GM18873 (cell line): ENCODE measurements around the gene PNPLA5.
"Not testable (repeated sequence)": the region's sequence is repeated elsewhere in the genome, so short reads cannot be mapped to it uniquely, and the experiment has no call there.

ENCODE experiments used
- ATAC-seq: cut with Tn5 transposase; IDR thresholded peaks from one replicate; pipeline ENCODE4 v1.9.1; 2021; ENCODE audit warnings: mild to moderate bottlenecking, moderate library complexity, moderate number of reproducible peaks; ENCODE audit not compliant: unreplicated experiment, low FRiP score

The PNPLA5 gene

DNA sequence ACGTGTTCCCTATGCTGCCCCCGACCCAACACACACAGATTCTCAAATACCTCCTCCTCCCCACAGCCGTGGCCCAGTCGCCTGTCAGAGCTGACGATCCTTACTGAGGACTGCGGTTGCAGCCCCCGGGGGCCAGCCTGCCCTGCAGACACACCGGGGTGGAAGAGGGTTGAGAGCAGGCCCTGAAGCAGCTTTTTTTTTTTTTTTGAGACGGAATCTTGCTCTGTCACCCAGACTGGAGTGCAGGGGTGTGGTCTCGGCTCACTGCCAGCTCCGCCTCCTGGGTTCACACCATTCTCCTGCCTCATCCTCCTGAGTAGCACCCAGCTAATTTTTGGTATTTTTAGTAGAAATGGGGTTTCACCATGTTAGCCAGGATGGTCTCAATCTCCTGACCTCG, 11.2 kb upstream of the PNPLA5 start:
- not testable (repeated sequence) for ATAC-seq

DNA sequence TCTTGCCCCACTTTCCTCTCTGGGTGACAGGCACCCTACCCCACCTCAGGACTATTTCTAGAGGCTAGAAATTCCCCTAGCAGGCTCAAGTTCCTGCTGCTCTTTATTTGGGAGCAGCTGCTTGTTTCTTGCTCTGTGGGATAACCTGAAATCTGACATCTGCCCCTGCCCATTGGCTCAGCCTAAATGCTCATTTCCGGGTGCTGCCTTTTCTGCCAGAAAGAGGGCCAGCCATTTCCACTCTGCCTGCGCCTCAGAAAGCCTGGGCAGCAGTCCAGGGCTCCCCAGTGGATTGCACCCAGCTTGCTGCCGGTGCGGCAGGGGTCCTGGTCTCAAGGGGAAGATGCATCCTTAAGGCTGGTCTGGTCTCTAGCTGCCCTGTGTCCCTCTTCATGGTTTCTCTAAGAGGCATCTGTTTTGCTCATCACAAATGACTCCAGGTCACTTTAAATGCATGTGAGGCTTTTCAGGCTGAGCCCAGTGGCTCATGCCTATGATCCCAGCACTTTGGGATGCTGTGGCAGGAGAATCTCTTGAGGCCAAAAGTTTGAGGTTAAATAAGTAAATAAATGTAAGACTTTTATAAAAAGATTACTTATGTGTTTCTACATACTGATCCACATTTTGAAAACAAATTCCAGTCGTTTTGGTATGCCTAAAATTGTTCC, 10.3 kb upstream of the PNPLA5 start:
- no peak for ATAC-seq

DNA sequence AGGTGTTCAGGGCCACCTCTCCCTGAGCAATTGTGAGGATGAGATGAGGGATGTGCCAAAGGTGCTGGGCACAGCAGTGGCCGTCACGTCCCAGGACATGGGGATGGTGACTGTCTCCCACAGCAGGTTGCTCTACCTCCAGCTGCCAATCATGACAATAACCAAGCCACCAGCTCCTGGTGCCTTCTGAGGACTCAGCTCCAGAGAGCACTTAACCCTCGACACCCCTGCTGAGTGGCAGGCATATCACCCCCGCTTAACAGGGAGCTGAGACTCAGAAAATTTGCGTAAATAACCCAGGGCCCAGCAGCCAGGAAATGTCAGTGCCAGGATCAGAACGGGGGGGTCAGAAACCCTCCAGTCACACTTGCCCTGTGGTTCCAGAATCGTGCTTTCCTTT, 8.4 kb upstream of the PNPLA5 start:
- ATAC-seq: no peak

DNA sequence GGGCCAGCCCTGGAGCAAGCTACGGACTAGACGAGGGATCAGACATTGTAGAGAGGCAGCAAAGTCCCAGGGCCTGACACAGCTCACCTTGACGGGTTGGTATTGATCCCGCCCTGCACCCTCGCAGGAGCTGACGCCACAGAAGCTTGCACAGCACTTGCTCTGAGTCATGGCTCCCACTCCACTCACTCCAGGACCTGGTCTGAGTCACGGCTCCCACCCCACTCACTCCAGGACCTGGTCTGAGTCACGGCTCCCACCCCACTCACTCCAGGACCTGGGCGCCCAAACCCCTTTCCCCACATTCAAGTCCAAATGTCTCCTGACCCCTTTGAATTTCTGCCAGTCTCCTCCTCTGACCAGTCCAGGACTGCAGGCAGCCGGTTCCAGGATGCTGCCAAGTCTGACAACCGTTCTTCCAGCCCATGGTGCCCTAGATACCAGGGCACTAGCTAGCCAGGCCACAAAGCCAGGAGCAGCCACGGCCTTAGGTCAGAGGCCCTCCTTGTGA, 6.0 kb upstream of the PNPLA5 start:
- ATAC-seq: no peak

DNA sequence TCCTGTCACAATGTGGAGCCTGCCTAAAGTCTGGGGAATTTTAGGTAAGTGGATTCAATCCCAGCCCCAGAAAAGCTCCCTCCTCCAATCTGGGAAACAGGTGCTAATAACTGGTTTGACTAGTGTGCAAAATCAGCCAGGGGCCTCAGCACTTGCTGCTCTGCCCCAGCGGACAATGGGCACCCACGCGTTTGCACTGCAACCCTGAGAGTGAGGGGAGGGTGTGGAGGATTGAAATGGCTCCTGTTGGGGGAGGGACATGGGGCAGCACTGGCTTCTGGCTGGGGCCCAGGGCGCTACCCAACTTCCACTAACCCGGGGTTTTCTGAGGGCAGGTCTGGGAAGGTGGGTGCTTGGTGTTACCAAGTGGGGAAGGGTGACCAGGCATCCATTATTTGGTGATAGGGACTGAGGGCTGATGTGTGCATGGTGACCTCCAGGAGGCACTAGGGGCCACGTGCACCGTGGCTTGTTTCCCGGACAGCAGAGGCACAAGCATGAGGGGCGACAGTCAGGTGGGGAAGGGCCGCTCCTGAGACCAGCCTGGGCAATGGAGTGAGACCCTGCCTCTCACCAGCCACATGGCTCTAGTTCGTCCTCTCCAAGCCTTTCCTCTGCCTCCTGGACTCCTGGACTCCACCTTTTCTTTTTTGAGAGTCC, 4.3 kb upstream of the PNPLA5 start:
- ATAC-seq: no peak

DNA sequence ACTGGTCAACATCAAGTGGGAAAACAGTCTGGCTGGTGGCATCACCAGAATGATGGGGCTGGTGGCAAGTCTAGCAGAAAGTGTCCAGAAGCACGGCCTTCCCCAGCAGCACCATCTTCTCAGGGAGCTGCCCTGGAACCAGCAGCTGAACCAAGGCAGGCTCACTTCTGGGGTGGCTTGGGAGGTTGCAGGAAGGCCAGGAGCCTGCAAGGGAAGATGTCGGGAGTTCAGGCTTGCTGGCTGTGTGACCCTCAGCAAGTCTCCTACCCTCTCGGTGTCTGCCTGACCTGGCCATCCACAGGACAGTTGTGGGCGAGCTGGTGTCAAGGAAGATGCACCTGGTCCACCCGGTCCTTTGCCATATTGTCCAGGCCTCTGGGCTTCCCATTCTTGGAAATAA, 2.3 kb upstream of the PNPLA5 start:
- ATAC-seq: no peak

DNA sequence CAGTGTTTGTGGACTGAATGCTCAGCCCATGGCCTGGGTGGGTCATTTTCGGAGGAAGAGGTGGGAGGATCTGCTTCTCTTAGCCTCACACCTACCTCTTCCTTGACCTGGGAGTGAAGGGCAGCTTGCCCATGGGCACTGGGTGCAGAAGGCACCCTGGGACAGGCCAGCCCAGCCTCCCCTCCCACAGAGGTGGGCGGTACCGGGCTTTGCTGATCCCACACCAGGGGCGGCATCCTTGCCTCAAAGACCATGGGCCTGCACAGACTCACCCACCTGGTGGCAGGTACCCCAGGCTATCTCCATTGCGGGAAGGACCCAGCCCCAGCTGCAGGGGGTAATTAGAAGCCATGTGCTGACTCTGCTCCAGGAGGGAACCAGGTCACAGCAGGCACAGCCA, 1.5 kb upstream of the PNPLA5 start:
- no peak for ATAC-seq

DNA sequence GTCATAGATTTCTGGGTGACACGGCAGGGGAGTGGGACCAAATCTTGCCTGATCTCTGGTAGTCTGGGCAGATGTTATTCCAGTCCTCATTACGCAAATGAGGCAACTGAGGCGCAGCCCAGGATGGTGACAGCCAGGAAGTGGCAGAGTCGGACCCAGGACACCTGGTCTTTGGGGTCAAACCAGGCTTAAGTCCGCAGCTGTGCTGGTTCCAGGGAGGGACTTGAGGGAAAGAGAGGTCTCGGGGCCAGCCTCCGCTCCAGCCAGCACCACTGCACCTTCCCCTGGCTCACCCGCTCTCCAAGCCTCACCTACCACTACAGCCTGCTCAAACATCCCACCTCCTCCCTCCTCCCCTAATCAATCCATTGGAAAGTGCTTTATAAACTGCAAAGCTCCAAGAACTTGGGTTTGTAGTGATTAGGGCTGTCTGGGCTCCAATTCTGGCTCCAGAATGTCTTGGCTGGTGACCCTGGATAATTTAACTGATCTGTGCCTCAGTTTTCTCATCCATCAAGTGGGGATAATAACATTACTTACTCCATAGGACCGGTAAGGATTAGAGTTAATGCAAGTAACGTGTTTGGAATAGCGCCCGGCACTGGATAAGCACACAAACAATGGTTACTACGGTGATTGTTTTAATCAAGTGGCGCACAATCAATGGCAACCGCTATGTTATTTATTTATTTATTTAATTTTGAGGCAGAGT, 526 bp upstream of the PNPLA5 start:
- no peak for ATAC-seq

DNA sequence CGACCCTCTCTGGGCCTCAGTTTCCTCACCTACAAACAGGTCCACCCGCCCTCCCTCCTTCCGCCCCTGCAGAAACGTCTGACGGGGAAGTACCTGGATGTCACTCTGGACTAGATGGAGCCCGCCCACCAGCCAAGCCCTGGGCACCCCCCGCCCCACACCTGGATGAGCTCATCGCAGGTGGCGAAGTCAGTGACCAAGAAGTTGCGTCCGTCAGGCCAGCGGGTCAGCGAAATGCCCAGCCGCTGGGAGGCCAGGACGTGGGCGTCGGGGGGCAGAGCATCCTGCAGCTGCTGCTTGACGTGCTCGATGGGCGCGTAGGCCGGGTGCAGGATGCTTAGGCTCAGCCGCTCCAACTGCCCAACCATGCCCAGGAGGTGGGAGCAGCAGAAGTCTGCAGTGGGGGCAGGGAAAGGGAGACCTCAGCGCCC, 897 bp downstream of the PNPLA5 start:
- no peak for ATAC-seq

DNA sequence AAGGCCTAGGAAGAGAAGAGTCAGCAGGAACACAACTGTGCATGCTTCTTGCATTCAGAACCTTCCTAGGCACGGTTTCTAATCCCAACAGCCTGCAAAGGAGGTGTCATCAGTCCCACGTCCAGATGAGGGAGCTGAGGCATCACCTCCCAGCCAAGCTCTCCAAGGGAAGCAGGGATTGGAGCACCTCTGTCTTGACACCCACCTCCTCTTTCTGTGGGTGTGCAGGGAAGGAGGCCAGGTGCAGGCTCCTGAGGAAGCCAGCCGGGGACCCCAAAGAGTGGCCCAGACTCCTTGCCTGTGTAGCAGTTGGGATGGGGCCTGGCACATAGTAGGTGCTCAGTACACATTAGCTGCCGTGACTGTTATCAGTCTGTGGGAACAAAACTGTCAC, 2.0 kb downstream of the PNPLA5 start:
- ATAC-seq: no peak

DNA sequence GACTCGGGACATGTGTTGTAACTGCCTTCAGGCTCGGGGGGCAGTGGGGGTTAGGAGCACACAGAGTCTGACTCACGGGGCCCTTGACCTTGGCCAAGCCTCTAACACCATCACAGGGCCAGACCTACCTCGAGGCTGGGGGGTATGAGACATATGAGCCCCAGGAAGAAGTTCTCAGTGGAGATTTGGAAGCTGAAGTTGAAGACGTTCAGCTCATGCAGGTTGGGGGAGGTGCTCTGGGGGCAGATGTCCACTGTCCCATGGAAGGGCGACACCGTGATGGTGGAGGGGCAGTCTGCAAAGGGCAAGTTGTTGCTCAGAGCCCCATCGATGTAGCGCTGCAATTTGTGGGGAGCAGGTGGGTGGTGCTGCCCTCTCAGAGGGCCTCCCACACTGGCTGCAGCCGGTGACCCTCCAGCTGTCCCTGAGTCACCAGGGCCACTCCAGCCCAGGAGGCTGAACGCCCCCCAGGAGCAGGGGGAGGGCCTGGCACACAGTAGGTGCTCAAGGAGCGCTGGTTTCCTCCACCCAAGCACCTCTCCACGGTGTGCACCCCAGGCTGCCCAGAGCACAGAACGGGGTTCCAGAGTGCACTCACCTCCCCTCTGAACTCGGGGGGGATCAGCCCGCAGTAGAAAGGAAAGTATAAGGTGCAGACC, 2.5 kb downstream of the PNPLA5 start:
- no peak for ATAC-seq

DNA sequence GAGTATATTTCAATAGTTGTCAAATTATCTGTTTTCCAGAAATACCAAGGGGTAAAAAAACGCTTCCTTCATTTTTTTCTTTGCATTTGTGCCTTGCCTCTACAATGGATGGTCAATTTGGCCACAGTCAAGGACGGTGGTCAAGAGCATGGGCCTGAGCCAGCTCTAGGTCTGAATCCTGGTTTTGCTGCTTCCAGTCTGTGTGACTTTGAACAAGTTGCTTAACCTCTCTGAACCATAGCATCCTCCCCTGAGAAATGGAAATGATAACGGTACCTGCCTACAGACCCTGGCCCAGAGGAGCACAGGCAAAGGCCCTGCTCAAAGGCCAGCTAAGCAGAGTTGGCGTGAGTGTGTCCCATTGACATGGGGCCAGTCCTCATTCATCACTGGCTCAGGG, 3.1 kb downstream of the PNPLA5 start:
- ATAC-seq: no peak

DNA sequence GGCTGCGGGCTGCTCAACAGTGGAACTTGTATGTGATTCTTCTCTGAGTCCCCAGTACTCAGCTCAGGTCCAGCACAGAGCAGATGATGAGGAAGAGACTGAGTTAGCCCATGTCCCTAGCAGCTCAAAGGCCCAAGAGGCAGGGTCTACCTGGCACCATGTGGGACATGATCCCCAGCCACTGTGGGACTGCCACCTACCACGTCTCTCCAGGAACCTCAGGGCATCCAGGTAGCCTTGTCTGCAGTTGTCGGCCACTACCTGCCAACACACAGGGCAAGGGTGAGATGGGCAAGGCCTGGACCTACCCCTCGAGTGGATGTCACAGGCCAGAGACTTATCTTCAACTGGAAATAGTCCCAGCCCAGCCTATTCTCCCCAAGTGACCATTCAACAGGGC, 4.4 kb downstream of the PNPLA5 start:
- no peak for ATAC-seq

DNA sequence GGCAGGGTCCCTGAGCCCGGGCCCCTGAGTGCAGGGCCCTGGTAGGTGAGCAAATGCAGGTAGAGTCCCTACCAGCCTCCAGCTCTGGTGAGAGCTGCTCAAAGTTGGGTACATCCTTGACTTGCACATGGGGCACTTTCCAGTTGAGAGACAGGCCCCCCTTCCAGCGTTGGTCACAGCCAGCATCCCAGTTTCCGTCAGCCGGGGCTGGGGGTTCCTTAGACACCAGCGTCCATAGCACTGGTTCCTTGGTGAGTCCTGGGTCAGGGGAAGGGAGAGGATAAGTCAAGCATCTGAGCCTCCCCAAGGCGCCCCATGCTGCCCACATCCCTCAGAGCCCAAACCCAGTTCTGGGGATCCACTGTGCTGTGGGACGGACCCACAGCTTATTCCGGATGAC, 5.6 kb downstream of the PNPLA5 start:
- no peak for ATAC-seq

DNA sequence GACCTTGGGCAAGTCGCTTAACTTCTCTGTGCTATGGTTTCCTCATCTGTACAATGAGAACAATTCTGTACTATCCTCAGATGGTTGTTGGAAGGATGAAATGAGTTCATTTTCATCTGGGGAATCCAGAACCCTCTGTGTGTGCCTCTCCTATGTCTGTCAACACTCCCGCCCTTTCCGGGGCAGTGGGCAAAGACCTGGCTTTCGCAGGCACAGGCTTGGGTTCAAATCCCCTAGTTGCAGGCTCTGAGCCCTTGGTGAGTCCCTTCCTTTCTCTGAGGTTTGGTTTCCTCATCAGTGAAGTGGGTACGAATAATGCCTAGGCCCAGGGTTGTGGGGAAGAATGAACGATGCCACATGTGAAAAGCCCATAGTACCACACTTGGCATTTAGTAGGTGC, 6.0 kb downstream of the PNPLA5 start:
- no peak for ATAC-seq

DNA sequence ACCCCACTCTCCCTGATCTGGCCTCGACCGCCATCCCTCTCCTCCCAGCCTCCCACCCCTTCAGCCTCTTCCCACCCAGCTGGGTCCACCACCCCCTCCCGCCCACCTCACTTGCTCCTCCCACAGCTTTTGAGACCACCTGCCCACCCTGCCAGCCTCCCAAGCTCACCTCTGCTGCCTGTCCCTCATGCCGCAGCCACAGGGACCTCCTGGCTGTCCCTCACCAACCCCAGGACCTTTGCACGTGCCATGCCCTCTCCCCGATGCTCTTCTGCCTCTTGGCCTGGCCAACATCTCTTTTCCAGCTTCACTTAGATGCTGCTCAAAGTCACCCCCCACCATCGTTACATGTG, 6.5 kb downstream of the PNPLA5 start:
- no peak for ATAC-seq

DNA sequence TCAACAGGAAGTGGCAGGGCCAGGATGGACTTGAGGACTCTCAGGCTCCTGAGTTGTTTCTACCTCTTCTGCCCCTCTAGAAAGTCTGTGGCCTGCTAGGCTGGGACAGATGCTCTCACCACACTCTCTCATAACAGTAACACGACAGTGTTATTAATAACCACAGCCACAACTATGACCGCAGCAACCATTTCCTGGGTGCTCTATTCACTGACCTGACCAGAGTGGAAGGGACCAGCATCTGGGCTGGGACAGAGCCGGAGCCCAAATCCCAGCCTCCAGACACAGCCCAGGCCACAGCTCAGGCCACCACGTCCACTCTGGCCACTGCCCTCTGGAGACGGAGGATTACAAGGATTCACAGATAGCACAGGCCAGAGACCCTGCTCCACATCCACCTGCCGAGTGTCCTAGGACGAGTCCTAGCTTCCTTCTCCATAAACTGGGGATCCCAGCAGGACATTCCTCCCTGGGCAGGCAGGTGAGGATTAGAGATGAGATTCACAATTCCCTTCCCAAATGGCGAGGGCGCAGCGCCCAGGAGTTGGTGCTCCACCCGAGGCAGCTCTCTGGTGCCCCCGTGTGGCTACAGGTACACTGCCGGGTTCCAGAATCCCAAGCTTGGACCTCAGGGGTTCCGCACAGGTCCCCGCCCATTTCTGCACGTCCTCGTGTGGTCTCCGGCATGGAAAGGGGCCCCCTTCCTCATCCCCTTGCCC, 7.1 kb downstream of the PNPLA5 start:
- ATAC-seq: no peak

DNA sequence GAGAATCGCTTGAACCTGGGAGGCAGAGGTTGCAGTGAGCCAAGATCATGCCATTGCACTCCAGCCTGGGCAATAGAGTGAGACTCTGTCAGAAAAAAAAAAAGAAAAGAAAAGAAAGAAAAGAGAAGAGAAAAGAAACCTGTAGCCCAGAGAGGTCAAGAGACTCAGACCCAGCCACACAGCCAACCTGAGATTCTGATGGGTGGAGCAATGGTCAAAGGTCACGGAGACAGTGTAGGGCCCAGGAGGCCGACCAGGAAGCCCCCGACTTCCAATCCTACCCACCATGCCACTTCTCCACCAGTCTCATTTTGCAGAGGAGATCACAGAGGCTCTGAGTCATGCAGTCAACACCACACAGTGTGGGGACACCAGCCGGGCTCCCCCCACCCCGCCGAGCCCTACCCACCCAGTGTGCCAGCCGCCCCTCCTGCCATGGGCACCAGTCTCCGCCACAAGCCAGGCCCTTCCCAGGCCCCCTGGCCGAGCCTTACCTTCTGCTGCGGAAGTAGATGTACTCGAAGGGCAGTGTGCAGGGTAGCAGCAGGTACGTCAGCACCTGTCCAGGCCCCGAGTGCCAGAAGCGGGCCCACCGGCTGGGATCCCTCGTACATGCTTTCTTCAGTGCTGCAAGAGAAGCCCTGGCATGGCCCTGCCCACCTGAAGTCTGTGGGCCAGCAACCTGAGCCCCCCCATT, 7.9 kb downstream of the PNPLA5 start:
- ATAC-seq: no peak

DNA sequence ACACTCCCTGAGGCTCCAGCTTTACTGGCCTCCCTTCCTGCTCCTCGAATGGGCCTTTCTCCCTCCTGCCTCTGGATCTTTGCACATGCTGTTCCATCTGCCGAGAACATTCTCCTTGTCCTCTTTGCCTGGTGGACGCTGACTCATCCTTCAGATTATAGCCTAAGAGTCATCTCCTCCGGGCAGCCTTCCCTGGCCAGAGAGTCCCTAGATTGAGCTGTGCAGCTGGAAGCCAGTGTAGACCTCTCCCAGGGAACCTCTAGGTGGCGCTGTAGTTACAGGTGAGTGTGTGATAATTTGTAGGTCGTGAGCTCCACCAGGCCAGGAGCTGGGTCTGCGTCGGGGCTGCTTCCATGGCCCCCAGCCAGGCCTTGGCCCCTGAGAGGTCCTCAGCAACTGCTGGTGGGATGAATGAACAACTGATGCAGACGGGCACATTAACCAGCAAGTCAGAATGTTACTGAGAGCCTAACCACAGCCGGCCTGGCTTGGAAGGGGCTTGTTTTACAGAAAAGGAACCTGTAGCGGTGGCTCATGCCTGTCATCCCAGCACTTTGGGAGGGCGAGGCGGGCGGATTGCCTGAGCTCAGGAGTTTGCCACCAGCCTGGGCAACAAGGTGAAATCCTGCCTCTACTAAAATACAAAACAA, 8.7 kb downstream of the PNPLA5 start:
- no peak for ATAC-seq
